ENCODE measurements around the gene PSPC1.
"Not testable (repeated sequence)": the region's sequence is repeated elsewhere in the genome, so short reads cannot be mapped to it uniquely, and the experiment has no call there.

PSPC1 gene

GRCh38 chr13:19759669-19760068, 23.1 kb downstream of the PSPC1 start:
- DNase-seq = no peak

- no peak for DNase-seq
These were observed 40.1 kb downstream of the PSPC1 start for GRCh38 chr13:19742643-19743042.

- no peak for DNase-seq
These were observed 44.7 kb downstream of the PSPC1 start for GRCh38 chr13:19737844-19738557.

- no peak for DNase-seq
These were observed 56.1 kb downstream of the PSPC1 start for GRCh38 chr13:19726611-19727010.

- no peak for DNase-seq
These were observed 57.4 kb downstream of the PSPC1 start for GRCh38 chr13:19725320-19725719.

DNA sequence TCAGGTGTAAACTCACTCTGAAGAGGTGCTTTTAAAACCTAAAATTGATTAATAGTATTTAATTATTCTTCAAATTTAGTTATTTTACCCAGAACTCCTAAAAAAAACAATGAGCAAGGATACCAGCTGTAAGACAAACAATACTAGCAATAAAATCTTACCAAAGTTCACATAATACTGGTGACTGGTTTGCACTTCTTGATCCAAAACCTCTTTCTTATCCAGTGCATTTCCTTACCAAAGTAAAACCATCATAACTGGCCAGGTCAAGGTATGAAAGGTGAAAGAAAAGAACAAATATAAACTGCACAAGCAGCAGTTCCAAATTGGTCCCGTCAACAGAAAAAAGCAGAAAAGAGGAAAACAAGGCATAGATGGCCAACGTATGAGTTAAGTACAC, 62.7 kb downstream of the PSPC1 start:
- no peak for DNase-seq

GRCh38 chr13:19713186-19713965, 69.4 kb downstream of the PSPC1 start:
- DNase-seq = no peak

DNA sequence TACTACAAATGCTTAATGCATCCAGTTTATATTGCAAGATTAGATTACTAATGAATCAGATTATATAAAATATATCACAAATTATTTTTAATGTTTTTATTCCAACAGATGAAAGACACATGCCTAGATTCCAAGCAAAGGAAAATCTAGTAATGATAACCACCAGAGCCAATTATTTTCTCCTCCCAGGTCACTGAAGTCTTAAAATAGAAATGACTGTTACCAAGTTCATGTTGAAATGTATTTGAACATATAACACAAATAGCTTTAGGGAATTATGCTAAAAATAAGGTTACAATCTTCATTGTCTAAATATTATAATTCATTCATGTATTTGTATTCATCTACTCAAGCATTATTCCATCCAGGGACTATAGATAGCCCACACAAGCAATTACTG, 73.0 kb downstream of the PSPC1 start:
- DNase-seq = not testable (repeated sequence)

- not testable (repeated sequence) for DNase-seq
These were observed 73.7 kb downstream of the PSPC1 start for GRCh38 chr13:19709039-19709438.

- not testable (repeated sequence) for DNase-seq
These were observed 78.5 kb downstream of the PSPC1 start for GRCh38 chr13:19704256-19704655.

GRCh38 chr13:19701619-19702018, 81.1 kb downstream of the PSPC1 start:
- not testable (repeated sequence) for DNase-seq

GRCh38 chr13:19700963-19701362, 81.8 kb downstream of the PSPC1 start:
- not testable (repeated sequence) for DNase-seq

DNA sequence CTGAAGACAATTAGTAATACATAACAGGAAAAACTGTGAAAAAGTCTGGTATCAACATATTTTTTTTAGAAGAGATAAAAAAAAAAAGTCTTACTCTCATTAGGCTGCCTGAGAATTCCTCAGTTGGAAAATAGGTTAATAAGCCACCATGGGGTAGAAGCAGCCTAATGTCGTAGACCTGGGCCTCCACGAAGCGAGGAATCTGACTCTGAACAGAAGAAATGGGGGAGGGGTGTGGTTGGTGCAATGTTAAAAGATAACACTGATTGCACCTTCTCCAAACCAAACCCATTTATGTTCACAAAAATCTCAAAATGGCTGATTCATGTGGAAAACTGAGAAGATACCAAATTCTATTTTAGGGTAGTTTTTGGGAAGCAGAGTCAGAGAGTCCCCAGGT, 86.9 kb downstream of the PSPC1 start:
- no peak for DNase-seq

DNA sequence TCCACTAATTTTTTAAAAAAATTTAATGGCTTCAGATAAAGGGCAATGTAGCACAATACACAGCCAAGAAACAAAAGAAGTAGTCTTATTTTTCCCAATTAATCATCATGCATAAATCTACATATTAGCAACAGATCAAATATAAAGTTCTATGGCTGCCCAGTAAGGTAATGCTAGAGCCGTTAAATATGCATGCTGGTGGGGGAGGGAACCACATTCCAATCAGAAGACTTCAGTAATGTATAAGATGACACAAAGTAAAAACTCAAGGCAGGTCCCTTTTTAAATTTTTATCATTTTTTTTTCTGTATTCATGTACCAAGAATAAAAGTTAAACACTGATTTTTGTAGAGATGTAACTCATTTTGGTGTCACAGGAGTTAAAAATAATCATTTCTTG, 87.3 kb downstream of the PSPC1 start:
- DNase-seq = no peak

DNA sequence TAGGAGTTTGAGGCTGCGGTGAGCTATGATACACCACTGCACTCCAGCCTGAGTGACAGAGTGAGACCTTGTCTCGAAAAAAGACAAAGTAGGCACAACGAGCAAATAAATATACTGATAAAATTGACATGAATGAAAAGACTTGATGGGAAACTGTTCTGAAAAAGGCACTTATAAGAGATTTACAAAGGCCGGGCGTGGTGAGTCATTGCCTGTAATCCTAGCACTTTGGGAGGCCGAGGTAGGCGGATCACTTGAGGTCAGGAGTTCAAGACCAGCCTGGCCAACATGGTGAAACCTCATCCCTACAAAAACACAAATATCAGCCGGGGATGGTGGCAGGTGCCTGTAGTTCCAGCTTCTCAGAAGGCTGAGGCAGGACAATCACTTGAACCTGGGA, 91.3 kb downstream of the PSPC1 start:
- not testable (repeated sequence) for DNase-seq

- no peak for DNase-seq
These were observed 97.3 kb downstream of the PSPC1 start for GRCh38 chr13:19685437-19685836.

GRCh38 chr13:19685034-19685433, 97.7 kb downstream of the PSPC1 start:
- DNase-seq = no peak

DNA sequence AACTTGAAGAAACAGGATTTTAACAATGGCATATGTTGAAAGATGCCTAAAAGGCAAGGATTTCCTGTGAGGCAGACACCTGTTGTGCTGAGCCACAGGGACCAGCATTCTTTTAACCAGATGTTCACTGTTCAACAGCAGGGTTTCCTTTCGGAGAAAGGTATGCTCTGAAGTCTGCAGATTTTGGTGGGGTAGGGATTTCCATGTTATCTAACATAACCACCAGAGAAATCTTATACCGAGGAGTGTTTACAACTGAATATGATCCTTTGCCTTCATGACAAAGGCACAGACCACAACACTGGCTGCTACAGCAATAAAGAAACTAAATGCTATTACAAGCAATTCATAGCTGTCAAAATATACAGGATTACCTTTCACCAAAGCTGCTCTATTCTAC, 101.2 kb downstream of the PSPC1 start:
- no peak for DNase-seq

GRCh38 chr13:19680751-19681150, 102.0 kb downstream of the PSPC1 start:
- DNase-seq = no peak

- DNase-seq = no peak
These were observed 106.6 kb downstream of the PSPC1 start for GRCh38 chr13:19676168-19676567.

DNA sequence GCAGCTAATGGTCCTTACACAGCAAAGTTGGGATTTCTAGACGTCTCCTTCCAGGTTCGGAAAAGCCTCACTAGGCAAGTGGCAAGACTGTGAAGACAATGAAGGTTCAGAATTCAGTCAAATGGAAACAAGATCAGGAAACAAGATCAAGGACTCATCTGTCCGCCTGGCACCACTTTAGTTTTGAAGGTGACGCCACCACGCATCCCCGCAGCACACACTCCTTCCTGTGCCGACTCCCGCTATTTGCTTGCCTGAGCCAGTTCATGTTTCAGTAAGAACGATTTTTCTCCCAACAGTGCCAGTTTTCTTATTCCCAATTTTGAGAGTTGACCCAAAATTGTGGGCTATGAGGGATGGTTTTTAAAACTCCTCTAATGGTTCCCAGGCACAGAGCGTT, 107.8 kb downstream of the PSPC1 start:
- DNase-seq = no peak

DNA sequence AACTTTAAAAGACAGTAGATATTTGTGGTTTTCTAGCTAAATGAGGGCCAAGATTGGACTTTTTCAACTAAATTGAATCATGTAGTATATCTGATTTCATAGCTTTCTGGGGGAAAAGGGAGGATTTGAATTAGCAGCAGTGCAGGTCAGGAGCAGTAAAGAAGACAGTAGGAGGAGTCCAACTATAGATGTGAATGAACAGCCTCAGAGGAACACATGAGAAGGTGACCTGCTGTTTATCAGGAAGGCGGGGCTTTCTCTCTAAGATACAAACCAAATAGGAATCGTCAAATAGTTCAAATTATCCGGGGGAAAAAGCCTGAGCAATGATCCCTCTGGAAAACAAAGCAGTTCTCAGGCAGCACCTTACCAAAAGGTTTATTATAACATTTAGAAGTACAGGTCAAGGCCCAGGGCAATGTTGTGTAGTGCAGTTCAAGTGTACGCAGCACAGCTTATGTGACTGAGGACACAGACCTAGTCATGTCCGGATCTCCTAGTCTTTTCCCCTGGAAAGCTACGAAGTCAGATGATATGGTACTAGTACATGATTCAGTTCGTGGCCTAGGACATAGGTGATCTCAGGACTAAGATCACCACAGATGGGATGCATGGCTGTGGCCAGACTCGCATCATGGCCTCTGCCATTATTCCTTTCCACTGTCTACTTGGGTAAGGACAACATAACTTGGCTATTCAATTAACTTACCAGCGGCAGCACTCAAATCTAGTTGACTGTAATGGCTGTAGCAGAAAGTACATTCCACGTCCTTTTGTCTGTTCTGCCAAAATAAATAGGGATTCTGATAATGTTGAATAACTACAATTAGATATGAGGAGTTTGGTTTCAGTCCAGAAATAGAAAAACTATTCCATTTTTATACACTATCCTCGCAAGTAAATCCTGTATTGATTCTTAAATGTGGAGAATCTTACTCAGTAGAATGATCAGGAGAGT, 109.0 kb downstream of the PSPC1 start:
- DNase-seq = no peak

DNA sequence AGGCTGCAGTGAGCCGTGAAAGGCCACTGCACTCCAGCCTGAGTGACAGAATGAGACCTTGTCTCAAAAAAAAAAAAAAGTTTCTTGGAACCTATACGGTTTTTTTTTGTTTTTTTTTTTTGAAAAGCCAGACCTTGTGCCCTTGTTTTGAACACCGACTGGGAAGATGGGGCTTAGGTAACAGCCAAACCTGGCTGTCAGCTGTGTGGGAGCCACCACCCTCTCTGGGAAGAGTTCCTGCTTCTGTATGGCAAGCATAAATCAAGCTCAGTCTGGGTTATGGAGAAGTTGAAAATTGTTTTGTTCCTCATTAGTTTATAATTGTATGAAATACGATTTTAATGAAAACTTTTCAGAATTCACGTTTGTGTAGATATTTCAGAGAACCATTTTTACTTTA, 109.8 kb downstream of the PSPC1 start:
- DNase-seq = no peak
